GM12874 (cell line): ENCODE results near the gene EML6.

Experiments
- CTCF ChIP-seq: IDR thresholded peaks from 2 replicates; pipeline ENCODE4 v1.5.1; 2011; ENCODE audit warnings: low read depth, mild to moderate bottlenecking, control low read depth, low read length, moderate library complexity; ENCODE audit not compliant: insufficient read depth

The EML6 gene

GRCh38 chr2:54814389-54815147 lies 91.1 kb downstream of the EML6 start:
- no peak for TF ChIP-seq CTCF

- TF ChIP-seq CTCF, result no peak
Measured at GRCh38 chr2:54815148-54815539, 91.7 kb downstream of the EML6 start.

- TF ChIP-seq CTCF, result no peak
Measured at GRCh38 chr2:54818226-54818625, 94.8 kb downstream of the EML6 start.

GRCh38 chr2:54820558-54820957 lies 97.1 kb downstream of the EML6 start:
- no peak for TF ChIP-seq CTCF

- TF ChIP-seq CTCF, result no peak
Measured at GRCh38 chr2:54824567-54824966, 101.1 kb downstream of the EML6 start.

GRCh38 chr2:54830546-54830945 lies 107.1 kb downstream of the EML6 start:
- TF ChIP-seq CTCF, result no peak

- TF ChIP-seq CTCF, result no peak
Measured at GRCh38 chr2:54831480-54831879, 108.0 kb downstream of the EML6 start.
